ENCODE measurements around the gene TIGD7.
A peak's percentile ranks its signal among the peaks of the same experiment; 100 is the strongest.
"Not testable (repeated sequence)": the region's sequence is repeated elsewhere in the genome, so short reads cannot be mapped to it uniquely, and the experiment has no call there.

TIGD7 gene

GRCh38 chr16:3282103-3282729, 23.0 kb downstream of the TIGD7 start:
- DNase-seq (ENCODE audit: low spot score), result no peak

- DNase-seq (ENCODE audit: low spot score), result no peak
Observed at GRCh38 chr16:3281222-3281820, 23.9 kb downstream of the TIGD7 start.

DNA sequence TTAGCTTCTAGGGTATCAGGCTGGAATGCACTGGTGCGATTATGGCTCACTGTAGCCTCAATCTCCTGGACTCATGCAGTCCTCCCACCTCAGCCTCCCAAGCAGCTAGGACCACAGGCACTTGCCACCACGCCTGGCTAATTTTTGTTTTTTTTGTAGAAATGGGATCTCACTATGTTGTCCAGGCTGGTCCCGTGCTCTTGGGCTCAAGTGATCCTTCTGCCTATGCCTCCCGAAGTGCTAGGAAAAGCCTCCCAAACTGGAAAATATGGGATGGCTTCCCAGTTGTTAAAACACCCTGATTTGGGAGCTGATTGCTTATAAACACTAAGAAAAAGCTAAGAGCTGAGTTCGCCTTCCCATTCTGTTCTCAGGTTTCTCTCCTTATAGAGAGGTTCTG, 28.6 kb downstream of the TIGD7 start:
- no peak for DNase-seq (ENCODE audit: low spot score)

- no peak for DNase-seq (ENCODE audit: low spot score)
Observed at GRCh38 chr16:3274947-3275346, 30.3 kb downstream of the TIGD7 start.

DNA sequence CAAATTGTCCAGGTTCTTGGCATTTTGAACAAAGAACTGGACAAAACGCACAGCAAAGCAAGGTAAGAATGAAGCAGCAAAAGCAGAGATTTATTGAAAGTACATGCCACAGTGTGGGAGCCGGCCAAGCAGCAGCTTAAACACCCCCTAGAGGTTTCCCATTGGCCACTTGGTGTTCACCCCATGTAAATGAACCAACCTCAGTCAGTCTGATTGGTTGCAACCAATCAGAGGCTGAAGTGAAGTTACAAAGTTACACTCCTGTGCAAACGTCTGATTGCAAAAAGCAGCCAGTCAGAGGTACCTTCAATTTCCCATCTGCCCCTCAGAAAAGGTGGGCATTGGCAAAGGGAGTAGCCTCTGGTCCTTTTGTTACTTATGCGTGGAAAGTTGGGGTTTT, 30.7 kb downstream of the TIGD7 start:
- no peak for DNase-seq (ENCODE audit: low spot score)

GRCh38 chr16:3271281-3271680, 33.9 kb downstream of the TIGD7 start:
- not testable (repeated sequence) for DNase-seq (ENCODE audit: low spot score)

GRCh38 chr16:3270718-3271117, 34.5 kb downstream of the TIGD7 start:
- not testable (repeated sequence) for DNase-seq (ENCODE audit: low spot score)

GRCh38 chr16:3268294-3268693, 36.9 kb downstream of the TIGD7 start:
- DNase-seq (ENCODE audit: low spot score), result no peak

GRCh38 chr16:3266873-3267537, 38.2 kb downstream of the TIGD7 start:
- DNase-seq (ENCODE audit: low spot score), result peak; percentile 30

GRCh38 chr16:3264137-3265036, 40.8 kb downstream of the TIGD7 start:
- DNase-seq (ENCODE audit: low spot score), result peak; percentile 96

DNA sequence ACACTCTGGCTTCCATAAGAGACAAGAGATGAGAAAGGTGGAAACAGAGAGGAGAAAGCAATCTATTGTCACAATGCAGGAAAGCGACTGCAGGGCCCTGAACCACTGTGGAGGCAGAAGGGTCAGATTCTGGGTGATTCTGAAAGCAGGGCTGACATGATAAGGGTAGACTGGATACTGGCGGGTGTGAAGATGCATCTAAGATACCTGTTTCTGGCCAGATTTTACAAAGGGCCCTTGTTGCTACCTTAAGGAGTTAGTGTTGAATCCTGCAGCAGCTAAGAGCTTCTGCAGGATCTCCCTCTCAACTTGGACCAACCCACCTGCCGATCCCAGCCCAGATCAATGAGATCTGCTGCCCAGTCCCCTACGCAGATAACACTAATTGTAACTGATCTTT, 42.7 kb downstream of the TIGD7 start:
- DNase-seq (ENCODE audit: low spot score), result no peak

DNA sequence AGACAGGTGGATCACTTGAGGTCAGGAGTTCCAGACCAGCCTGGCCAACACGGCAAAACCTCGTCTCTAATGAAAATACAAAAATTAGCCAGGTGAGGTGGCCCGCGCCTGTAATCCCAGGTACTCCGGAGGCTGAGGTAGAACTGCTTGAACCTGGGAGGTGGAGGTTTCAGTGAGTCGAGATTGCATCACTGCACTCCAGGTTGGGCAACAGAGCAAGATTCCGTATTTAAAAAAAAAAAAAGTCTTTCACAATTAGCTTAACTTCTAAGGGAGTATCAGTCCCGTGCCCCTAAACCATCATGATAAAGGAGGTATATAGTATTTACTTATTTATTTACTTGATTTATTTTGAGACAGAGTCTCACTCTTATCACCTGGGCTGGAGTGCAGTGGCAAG, 45.4 kb downstream of the TIGD7 start:
- DNase-seq (ENCODE audit: low spot score), result no peak

- no peak for DNase-seq (ENCODE audit: low spot score)
Observed at GRCh38 chr16:3256866-3257465, 48.3 kb downstream of the TIGD7 start.

DNA sequence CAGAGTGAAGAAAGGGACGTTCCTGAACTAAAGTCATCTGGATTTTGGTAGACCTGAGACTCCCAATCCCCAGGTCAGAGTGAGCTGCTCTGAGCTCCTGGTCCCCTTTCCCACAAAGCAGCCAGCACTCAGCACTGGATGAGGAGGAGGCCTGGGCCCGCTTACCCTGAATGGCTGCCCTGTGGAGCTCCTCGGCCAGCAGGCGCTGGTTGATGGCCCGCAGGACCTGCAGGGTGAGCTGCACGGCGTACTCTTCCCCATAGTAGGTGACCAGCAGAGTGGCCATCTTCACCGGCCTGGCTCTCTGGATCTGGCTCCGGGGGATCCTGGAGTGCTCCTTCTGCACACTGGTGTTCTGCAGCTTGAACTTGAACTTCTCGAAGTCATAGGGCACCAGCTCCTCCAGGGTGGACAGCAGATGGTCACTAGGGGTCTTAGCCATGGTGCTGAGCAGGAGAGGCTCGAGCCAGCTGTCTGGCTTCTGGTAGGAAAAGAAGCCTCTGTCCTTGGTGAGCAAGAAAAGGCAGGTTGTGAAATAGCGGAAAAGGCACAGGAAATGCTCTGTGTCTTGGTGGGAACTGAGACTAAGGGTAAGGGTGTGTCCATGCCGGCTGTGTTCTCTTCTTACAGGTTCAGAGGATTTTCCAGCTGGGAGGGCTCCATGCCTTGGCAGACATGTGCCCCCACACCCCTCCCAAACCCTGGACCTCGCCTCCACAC, 48.9 kb downstream of the TIGD7 start, which contains the start of gene MEFV:
TSS of gene MEFV (minus strand) at position 488 of the 720 bp plus-strand sequence. CDS start at position 442, 46 bp downstream.
- DNase-seq (ENCODE audit: low spot score), result peak; percentile 35

GRCh38 chr16:3254309-3254708, 50.9 kb downstream of the TIGD7 start:
- DNase-seq (ENCODE audit: low spot score), result no peak

GRCh38 chr16:3252967-3253366, 52.3 kb downstream of the TIGD7 start:
- no peak for DNase-seq (ENCODE audit: low spot score)

DNA sequence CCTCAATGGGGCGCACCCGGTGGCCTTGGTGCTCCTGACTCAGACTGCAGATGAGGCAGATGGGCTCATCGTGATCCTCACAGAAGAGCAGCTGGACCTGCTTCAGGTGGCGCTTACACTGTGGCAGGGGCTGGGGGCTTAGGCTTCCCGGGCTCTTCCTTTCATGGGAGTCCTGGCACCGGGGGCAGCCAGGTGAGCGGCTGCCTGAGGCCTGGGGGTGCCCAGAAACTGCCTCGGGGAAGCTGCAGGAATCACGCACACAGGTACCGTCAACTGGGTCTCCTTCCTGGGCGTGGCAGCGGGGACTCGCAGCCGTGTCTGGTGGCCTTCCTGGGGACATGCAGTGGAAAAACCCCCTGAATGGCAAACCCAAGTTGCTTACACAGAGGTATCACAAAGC, 55.8 kb downstream of the TIGD7 start:
- no peak for DNase-seq (ENCODE audit: low spot score)

GRCh38 chr16:3249020-3249419, 56.2 kb downstream of the TIGD7 start:
- no peak for DNase-seq (ENCODE audit: low spot score)

All from pons (tissue), 1 donor.